Measurements from ENCODE around the gene GPX6.
"Not testable (repeated sequence)": the region's sequence is repeated elsewhere in the genome, so short reads cannot be mapped to it uniquely, and the experiment has no call there.

GPX6 gene

DNA sequence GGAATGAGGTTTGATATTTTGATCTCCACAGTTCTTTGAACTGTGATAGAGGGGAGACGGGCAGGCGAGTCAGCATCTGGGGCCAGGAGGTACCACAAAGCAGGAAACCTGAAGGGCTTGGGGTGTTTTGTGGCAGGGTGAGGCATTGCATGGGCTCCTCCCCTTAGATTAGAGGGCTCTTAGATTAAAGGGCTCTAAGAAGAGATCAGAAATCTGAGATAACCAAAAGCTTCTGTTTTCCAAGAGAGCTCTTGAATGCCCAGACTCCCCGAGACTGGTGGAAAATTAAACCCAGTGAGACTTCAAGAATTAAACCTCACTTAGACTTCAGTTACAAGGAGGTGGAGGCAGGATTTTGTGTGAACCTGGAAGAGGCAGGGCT lies 7.6 kb upstream of the GPX6 start:
- H3K27me3 ChIP-seq (ENCODE audit: insufficient read depth, poor library complexity, severe bottlenecking), result peaks cover 17% of the 10 kb centered on the region
- no peak for DNase-seq (ENCODE audit: low read depth in 1 of 2, low spot score in 1 of 2)
- TF ChIP-seq CTCF (IDR thresholded peaks at IDR 0.05; ENCODE audit: insufficient read depth, low read length) (no peak), SPI1 (IDR thresholded peaks at IDR 0.05; ENCODE audit: borderline replicate concordance, low read depth) (no peak), POLR2AphosphoS5 (IDR thresholded peaks at IDR 0.05; ENCODE audit: low read depth) (no peak), GABPA (IDR thresholded peaks at IDR 0.05; ENCODE audit: low read depth) (no peak)
- TF ChIP-seq, protein P1, sequence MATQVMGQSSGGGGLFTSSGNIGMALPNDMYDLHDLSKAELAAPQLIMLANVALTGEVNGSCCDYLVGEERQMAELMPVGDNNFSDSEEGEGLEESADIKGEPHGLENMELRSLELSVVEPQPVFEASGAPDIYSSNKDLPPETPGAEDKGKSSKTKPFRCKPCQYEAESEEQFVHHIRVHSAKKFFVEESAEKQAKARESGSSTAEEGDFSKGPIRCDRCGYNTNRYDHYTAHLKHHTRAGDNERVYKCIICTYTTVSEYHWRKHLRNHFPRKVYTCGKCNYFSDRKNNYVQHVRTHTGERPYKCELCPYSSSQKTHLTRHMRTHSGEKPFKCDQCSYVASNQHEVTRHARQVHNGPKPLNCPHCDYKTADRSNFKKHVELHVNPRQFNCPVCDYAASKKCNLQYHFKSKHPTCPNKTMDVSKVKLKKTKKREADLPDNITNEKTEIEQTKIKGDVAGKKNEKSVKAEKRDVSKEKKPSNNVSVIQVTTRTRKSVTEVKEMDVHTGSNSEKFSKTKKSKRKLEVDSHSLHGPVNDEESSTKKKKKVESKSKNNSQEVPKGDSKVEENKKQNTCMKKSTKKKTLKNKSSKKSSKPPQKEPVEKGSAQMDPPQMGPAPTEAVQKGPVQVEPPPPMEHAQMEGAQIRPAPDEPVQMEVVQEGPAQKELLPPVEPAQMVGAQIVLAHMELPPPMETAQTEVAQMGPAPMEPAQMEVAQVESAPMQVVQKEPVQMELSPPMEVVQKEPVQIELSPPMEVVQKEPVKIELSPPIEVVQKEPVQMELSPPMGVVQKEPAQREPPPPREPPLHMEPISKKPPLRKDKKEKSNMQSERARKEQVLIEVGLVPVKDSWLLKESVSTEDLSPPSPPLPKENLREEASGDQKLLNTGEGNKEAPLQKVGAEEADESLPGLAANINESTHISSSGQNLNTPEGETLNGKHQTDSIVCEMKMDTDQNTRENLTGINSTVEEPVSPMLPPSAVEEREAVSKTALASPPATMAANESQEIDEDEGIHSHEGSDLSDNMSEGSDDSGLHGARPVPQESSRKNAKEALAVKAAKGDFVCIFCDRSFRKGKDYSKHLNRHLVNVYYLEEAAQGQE (IDR thresholded peaks at IDR 0.05; ENCODE audit: insufficient replicate concordance, low read depth), result no peak
- no peak overlapping the region for H3K4me3 ChIP-seq (replicated peaks; ENCODE audit: insufficient read depth, low read length)
- H3K27ac ChIP-seq (replicated peaks), result no peak overlapping the region

- peaks cover 17% of the 10 kb centered on the region for H3K27me3 ChIP-seq (ENCODE audit: insufficient read depth, poor library complexity, severe bottlenecking)
- DNase-seq (ENCODE audit: low read depth in 1 of 2, low spot score in 1 of 2), result no peak
- no peak overlapping the region for H3K4me3 ChIP-seq (replicated peaks; ENCODE audit: insufficient read depth, low read length)
- H3K27ac ChIP-seq (replicated peaks), result no peak overlapping the region
- TF ChIP-seq POLR2AphosphoS5 (IDR thresholded peaks at IDR 0.05; ENCODE audit: low read depth) (no peak), SPI1 (IDR thresholded peaks at IDR 0.05; ENCODE audit: borderline replicate concordance, low read depth) (no peak)
Measured at GRCh38 chr6:28522594-28523240, 7.1 kb upstream of the GPX6 start.

DNA sequence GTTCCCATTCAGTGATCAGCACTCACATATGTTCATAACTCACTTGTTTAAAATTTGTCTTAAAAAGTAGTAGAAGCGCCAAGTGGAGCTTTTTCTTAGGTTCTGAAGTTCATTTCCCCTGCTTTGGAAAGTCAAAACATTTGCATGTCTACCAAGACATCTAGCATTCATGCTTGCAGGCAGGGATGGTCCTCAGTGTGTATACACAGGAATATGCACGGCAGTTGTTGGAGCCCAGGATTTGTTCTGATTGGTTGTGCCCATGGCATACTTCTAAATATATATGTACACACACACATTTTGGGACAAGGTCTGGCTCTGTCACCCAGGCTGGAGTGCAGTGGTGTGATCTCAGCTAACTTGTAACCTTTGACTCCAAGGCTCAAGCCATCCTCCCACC lies 2.4 kb upstream of the GPX6 start:
- no peak for TF ChIP-seq POLR2AphosphoS5 (IDR thresholded peaks at IDR 0.05; ENCODE audit: low read depth)
- no peak for TF ChIP-seq GABPA (IDR thresholded peaks at IDR 0.05; ENCODE audit: low read depth)
- TF ChIP-seq SPI1 (IDR thresholded peaks at IDR 0.05; ENCODE audit: borderline replicate concordance, low read depth), result no peak
- TF ChIP-seq CTCF (IDR thresholded peaks at IDR 0.05; ENCODE audit: insufficient read depth, low read length), result no peak
- TF ChIP-seq, protein P1 (IDR thresholded peaks at IDR 0.05; ENCODE audit: insufficient replicate concordance, low read depth), result no peak
- DNase-seq (ENCODE audit: low read depth in 1 of 2, low spot score in 1 of 2), result no peak
- Histone ChIP-seq H3K4me3 (replicated peaks; ENCODE audit: insufficient read depth, low read length) (no peak overlapping the region), H3K27ac (replicated peaks) (no peak overlapping the region), H3K27me3 (ENCODE audit: insufficient read depth, poor library complexity, severe bottlenecking) (peaks cover 10% of the 10 kb centered on the region)

DNA sequence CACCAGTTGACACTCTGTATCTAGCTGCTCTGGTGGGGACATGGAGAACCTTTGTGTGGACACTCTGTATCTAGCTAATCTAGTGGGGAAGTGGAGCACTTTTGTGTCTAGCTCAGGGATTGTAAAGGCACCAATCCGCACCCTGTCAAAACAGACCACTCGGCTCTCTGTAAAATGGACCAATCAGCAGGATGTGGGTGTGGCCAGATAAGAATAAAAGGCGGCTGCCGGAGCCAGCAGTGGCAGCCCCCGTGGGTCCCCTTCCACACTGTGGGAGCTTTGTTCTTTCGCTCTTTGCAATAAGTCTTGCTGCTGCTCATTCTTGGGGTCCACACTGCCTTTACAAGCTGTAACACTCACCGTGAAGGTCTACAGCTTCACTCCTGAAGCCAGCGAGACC lies 3.2 kb downstream of the GPX6 start:
- not testable (repeated sequence) for H3K27me3 ChIP-seq (ENCODE audit: insufficient read depth, poor library complexity, severe bottlenecking); H3K4me3 ChIP-seq (replicated peaks; ENCODE audit: insufficient read depth, low read length); H3K27ac ChIP-seq (replicated peaks); DNase-seq (ENCODE audit: low read depth in 1 of 2, low spot score in 1 of 2)

All from HL-60 (cell line).